Hepatocyte (in vitro differentiated cells): ENCODE results near the gene DYNLRB2. TPM values are rescaled to one million over a fixed set of nuclear protein-coding genes. Genes with fewer than 3 reads are reported as not detected.

Source experiments
- DNase-seq: peaks from one replicate; pipeline ENCODE4 v3.0.0-alpha.2; 2016; ENCODE audit warnings: low spot score
- H2AFZ ChIP-seq: fragments of 200-600 bp; sonication (generic); 2 replicates; pipeline ENCODE4 v1.6.0; 2016; ENCODE audit warnings: antibody characterized with exemption, mild to moderate bottlenecking
- H3K27ac ChIP-seq: fragments of 200-600 bp; sonication (generic); 2 replicates; pipeline ENCODE4 v1.5.1; 2016; ENCODE audit warnings: mild to moderate bottlenecking
- H3K27me3 ChIP-seq: fragments of 200-600 bp; sonication (generic); 2 replicates; pipeline ENCODE4 v1.6.1; 2016
- H3K36me3 ChIP-seq: fragments of 200-600 bp; sonication (generic); replicated peaks from 2 replicates; pipeline ENCODE4 v1.5.1; 2016; ENCODE audit warnings: low read depth; ENCODE audit not compliant: insufficient read depth
- H3K4me1 ChIP-seq: fragments of 200-600 bp; sonication (generic); 2 replicates; pipeline ENCODE4 v1.5.1; 2016; ENCODE audit warnings: mild to moderate bottlenecking, moderate library complexity; ENCODE audit not compliant: insufficient read depth
- H3K4me2 ChIP-seq: fragments of 200-600 bp; sonication (generic); 2 replicates; pipeline ENCODE4 v1.6.0; 2016
- H3K4me3 ChIP-seq: fragments of 200-600 bp; sonication (generic); 2 replicates; pipeline ENCODE4 v1.5.1; 2016; ENCODE audit warnings: mild to moderate bottlenecking
- H3K79me2 ChIP-seq: fragments of 200-600 bp; sonication (generic); 2 replicates; pipeline ENCODE4 v1.6.0; 2017; ENCODE audit warnings: mild to moderate bottlenecking
- H3K9me2 ChIP-seq: fragments of 200-600 bp; sonication (generic); replicated peaks from 2 replicates; pipeline ENCODE4 v1.6.0; 2017; ENCODE audit warnings: mild to moderate bottlenecking; ENCODE audit not compliant: insufficient read depth
- H3K9me3 ChIP-seq: fragments of 200-600 bp; sonication (generic); 2 replicates; pipeline ENCODE4 v1.5.1; 2016; ENCODE audit warnings: low read depth, mild to moderate bottlenecking
- H4K20me1 ChIP-seq: fragments of 200-600 bp; sonication (generic); 2 replicates; pipeline ENCODE4 v1.6.0; 2016; ENCODE audit warnings: mild to moderate bottlenecking; ENCODE audit not compliant: insufficient read depth, poor library complexity, severe bottlenecking
- EZH2 ChIP-seq: fragments of 200-600 bp; sonication (generic); IDR thresholded peaks from 2 replicates; pipeline ENCODE4 v1.6.1; 2016; ENCODE audit warnings: antibody characterized with exemption, mild to moderate bottlenecking, borderline replicate concordance
- EZH2phosphoT487 ChIP-seq: fragments of 200-600 bp; sonication (generic); IDR thresholded peaks from one replicate; pipeline ENCODE4 v1.6.1; 2018; ENCODE audit warnings: antibody characterized with exemption, mild to moderate bottlenecking, low read depth, moderate library complexity; ENCODE audit not compliant: unreplicated experiment, severe bottlenecking
- WGBS: methylation state at CpG from one replicate; pipeline ENCODE4 v1.1.6; 2016; ENCODE audit warnings: low lambda C conversion rate; ENCODE audit errors: missing lambda C conversion rate; 5-methylcytosine and 5-hydroxymethylcytosine counted together
- polyA plus RNA-seq: library from polyadenylated mRNA; unstranded; fragments of >200 nt; fragmentation: Nextera tagmentation; extraction: Ambion mirVana; gene quantifications from 2 replicates; pipeline ENCODE4 v1.2.1, GENCODE V29; 2016
- total RNA-seq: library from RNA; depleted of rRNA; stranded (reverse); fragments of >200 nt; gene quantifications from 2 replicates; pipeline ENCODE4 v1.2.3, GENCODE V29; 2014
- TF ChIP-seq, protein P1 (sequence below): fragments of 200-600 bp; sonication (generic); IDR thresholded peaks from 2 replicates; pipeline ENCODE4 v1.5.1; 2016; ENCODE audit warnings: antibody characterized with exemption, mild to moderate bottlenecking; ENCODE audit not compliant: poor library complexity

Gene DYNLRB2
- total and polyA plus RNA-seq, 2 experiments from 2014 or later: 1.4 TPM; not detected in 1

DNA sequence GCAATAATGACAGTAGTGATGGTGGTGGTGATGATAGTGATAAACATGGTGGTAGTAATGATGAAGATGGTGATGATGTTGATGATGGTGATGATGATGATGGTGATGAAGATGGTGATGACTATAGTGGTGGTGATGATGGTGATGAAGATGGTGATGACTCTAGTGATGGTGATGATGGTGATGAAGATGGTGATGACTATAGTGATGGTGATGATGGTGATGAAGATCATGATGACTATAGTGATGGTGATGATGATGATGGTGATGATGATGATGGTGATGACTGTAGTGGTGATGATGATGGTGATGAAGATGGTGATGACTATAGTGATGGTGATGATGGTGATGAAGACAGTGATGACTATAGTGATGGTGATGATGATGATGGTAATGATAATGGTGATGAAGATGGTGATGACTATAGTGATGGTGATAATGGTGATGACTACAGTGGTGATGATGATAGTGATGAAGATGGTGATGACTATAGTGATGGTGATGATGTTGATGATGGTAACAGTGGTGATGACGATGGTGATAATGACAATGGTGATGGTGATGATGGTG is 35.6 kb downstream of the DYNLRB2 start:
- TF ChIP-seq, protein P1, sequence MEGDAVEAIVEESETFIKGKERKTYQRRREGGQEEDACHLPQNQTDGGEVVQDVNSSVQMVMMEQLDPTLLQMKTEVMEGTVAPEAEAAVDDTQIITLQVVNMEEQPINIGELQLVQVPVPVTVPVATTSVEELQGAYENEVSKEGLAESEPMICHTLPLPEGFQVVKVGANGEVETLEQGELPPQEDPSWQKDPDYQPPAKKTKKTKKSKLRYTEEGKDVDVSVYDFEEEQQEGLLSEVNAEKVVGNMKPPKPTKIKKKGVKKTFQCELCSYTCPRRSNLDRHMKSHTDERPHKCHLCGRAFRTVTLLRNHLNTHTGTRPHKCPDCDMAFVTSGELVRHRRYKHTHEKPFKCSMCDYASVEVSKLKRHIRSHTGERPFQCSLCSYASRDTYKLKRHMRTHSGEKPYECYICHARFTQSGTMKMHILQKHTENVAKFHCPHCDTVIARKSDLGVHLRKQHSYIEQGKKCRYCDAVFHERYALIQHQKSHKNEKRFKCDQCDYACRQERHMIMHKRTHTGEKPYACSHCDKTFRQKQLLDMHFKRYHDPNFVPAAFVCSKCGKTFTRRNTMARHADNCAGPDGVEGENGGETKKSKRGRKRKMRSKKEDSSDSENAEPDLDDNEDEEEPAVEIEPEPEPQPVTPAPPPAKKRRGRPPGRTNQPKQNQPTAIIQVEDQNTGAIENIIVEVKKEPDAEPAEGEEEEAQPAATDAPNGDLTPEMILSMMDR: no peak
- no peak for TF ChIP-seq EZH2
- no peak for TF ChIP-seq EZH2phosphoT487
- Histone ChIP-seq H3K36me3 (no peaks in the 10 kb centered on the region), H3K27ac (no peak overlapping the region), H3K4me3 (no peak overlapping the region), H3K9me3 (no peaks in the 10 kb centered on the region), H3K9me2 (no peaks in the 10 kb centered on the region), H3K27me3 (no peaks in the 10 kb centered on the region), H4K20me1 (no peaks in the 10 kb centered on the region), H3K4me2 (no peak overlapping the region), H2AFZ (no peak overlapping the region), H3K4me1 (no peaks in the 10 kb centered on the region), H3K79me2 (no peaks in the 10 kb centered on the region)
- WGBS: 95% methylated on average over 1 of the region's 1 CpG
- no peak for DNase-seq

DNA sequence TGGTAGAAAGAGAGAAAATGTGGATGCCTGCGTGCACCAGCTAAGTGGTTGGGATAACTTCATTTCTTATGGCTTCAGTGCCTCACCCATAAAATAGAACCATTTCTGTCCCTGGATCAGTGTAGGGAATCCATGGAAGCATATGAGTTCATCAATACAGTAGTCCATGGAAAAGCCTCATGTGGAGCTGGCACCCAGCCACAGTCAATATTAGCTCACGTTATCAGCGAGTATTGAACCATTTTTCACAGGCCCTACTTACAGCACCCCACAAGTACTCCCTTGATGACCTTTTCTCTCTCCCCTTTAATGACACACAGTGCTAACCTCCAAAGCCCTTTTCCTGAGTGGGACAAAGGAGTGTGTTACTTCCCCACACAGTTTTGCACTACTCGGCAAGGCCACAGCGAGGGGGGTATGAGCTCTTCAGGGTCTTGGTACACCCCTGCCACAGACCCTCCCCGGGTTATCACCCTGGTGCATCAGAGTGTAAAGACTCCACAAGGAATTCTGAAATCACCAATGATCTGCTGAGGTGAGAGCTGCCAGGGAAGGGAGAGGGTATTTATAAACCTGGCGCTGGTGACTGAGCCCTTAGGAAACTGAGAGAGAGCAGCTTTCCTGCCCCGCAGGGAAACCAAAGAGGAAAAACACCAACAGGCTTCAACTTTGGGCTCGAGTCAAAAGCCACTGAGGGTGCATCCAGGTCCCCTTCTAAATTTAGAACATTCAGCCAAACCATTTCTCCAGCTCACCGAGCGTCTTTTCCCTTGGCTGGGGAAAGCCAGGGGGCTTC is 36.9 kb downstream of the DYNLRB2 start:
- no peaks in the 10 kb centered on the region for H4K20me1 ChIP-seq
- no peaks in the 10 kb centered on the region for H3K36me3 ChIP-seq
- no peaks in the 10 kb centered on the region for H3K9me2 ChIP-seq
- WGBS: 82% methylated on average over 11 of the region's 11 CpGs
- H3K4me1 ChIP-seq: no peaks in the 10 kb centered on the region
- no peak overlapping the region for H3K4me3 ChIP-seq
- peak; percentile 51 for DNase-seq
- H3K9me3 ChIP-seq: no peaks in the 10 kb centered on the region
- no peak overlapping the region for H2AFZ ChIP-seq
- H3K27ac ChIP-seq: no peak overlapping the region
- no peak overlapping the region for H3K4me2 ChIP-seq
- H3K27me3 ChIP-seq: no peaks in the 10 kb centered on the region
- H3K79me2 ChIP-seq: no peaks in the 10 kb centered on the region
- TF ChIP-seq EZH2: no peak

DNA sequence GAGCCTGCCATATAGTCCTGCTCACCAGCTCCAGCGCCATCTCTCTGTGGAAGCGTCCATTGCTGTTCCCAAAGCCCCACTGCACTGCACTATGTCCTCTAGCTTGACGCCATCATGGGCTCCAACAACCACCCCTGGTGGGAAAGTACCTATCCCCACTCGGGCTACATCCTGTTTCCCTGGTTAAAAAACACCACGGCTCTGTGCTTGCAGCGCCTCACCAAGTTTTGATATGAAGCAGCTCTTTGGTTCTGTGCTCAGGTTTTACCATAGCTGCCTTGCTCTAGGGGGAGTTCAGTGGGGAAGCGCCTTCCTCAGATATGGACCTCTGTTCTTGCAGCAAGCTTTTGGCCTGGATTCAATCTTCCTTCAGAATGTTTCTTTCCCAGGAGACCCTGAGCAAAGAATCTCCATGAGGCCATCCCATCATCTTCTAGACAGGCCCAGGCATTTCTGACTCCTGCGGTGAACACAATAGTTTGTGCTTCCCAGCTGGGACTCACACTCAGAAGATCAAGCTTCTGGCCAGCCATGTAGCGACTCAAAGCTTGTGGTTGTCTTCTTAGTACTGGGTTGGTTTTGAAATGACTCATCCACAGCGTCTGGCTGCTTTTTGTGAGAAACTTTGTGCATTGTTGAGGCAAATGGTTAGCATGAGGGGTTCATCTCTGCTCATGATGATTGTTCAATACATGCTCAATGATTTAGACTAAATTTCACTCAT is 39.5 kb downstream of the DYNLRB2 start:
- 88% methylated on average over 10 of the region's 10 CpGs for WGBS
- no peaks in the 10 kb centered on the region for H3K4me1 ChIP-seq
- no peaks in the 10 kb centered on the region for H3K27me3 ChIP-seq
- no peak overlapping the region for H3K27ac ChIP-seq
- no peak overlapping the region for H3K4me3 ChIP-seq
- DNase-seq: no peak
- H3K4me2 ChIP-seq: no peak overlapping the region
- no peak overlapping the region for H2AFZ ChIP-seq
- H3K79me2 ChIP-seq: no peaks in the 10 kb centered on the region
- H3K9me2 ChIP-seq: no peaks in the 10 kb centered on the region
- TF ChIP-seq, protein P1: no peak
- TF ChIP-seq EZH2 (no peak), EZH2phosphoT487 (no peak)
- H3K9me3 ChIP-seq: no peaks in the 10 kb centered on the region
- no peaks in the 10 kb centered on the region for H4K20me1 ChIP-seq
- no peaks in the 10 kb centered on the region for H3K36me3 ChIP-seq

DNA sequence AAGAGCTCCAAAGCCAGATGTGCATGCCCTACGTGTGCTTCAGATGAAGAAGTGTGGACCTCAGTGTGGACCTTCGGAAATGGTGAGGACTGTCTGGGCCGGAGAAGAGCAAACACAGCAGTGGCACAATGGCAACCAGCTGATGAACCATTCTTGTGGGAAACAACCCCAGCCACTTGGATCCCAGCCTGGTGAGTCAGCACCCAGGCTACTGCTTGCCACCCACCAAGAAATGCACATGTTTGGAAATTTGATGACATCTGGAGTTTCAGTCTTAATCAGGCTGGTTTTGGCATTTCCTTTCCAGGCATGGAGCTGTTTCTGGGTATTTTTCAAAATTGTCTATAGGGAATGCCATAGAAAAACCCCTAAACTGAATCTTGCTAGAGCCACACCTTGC is 42.7 kb downstream of the DYNLRB2 start:
- H3K9me3 ChIP-seq: no peaks in the 10 kb centered on the region
- H3K4me3 ChIP-seq: no peak overlapping the region
- no peaks in the 10 kb centered on the region for H4K20me1 ChIP-seq
- H3K36me3 ChIP-seq: no peaks in the 10 kb centered on the region
- no peaks in the 10 kb centered on the region for H3K4me1 ChIP-seq
- no peaks in the 10 kb centered on the region for H3K27me3 ChIP-seq
- DNase-seq: no peak
- WGBS: 89% methylated on average over 3 of the region's 3 CpGs
- H3K27ac ChIP-seq: no peak overlapping the region
- no peak overlapping the region for H2AFZ ChIP-seq
- no peaks in the 10 kb centered on the region for H3K9me2 ChIP-seq
- H3K4me2 ChIP-seq: no peak overlapping the region
- no peaks in the 10 kb centered on the region for H3K79me2 ChIP-seq
- TF ChIP-seq EZH2: no peak
- TF ChIP-seq, protein P1: no peak
- TF ChIP-seq EZH2phosphoT487: no peak
